Testis (tissue), 2 donors: ENCODE results near the gene NLGN4X.

Experiments used
- CTCF ChIP-seq, 3 experiments: fragments of 450-650 bp in 2 of 3; fragments of 200-600 bp in 1 of 3; sonication (generic) in 1 of 3; IDR thresholded peaks; one replicate each; pipeline ENCODE4 v1.5.1; 2016 to 2019; ENCODE audit warnings: antibody characterized with exemption in 3 of 3, mild to moderate bottlenecking in 2 of 3, moderate library complexity in 1 of 3
- POLR2A ChIP-seq: fragments of 450-650 bp; IDR thresholded peaks from one replicate; pipeline ENCODE4 v1.6.1; 2017; ENCODE audit warnings: antibody characterized with exemption, mild to moderate bottlenecking, moderate library complexity

DNA sequence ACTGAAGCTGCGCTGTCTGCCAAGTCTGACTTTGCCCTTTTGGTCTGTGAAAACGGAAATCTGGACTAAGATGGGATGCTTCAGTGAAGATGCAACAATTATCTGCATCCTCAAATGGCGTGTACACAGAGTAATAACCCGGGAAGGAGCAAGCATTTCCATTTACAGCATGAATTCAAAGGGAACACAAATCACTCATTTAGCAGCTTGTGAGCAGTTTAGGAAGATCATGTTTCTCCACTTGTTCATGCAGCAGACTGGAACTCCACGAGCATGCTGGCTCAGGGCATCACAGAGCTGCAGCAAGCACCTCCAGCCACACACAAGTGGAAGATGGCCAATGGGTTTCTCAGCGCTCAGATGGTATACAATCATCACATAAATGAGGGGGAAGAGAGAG, 175.5 kb downstream of the NLGN4X start:
- TF ChIP-seq CTCF (IDR thresholded peaks at IDR 0.05) (no peak), POLR2A (no peak)
